HepG2 (cell line): ENCODE measurements around the gene PIF1. TPM values are rescaled to one million over a fixed set of nuclear protein-coding genes. Genes with fewer than 3 reads are reported as not detected.

Experiments
- ATAC-seq: fragments of 200-7000 bp; cut with Tn5 transposase; 3 replicates; pipeline ENCODE4 v1.9.1; 2020; ENCODE audit warnings: mild to moderate bottlenecking, moderate library complexity
- BruUV-seq: library from RNA; stranded (reverse); fragments of 400-500 nt; replicated peaks from 2 replicates; lab custom pipeline; 2021; lab: Mats Ljungman, UMichigan
- CTCF ChIA-PET: fragments of 300-600 bp; formaldehyde crosslinking; extraction: SDS; loops from one replicate; lab custom pipeline; 2021; ENCODE audit warnings: low total read pairs, inconsistent platforms, low intra/inter-chr PET ratio; lab: Yijun Ruan, JAX
- POLR2A ChIA-PET: fragments of 350-600 bp; sonication (Branson Sonifier 250); formaldehyde crosslinking; loops from one replicate; lab custom pipeline; 2020; ENCODE audit warnings: antibody characterized with exemption, inconsistent platforms; lab: Yijun Ruan, JAX
- DNase-seq: peaks from one replicate; pipeline ENCODE4 v3.0.0-alpha.2; 2015; ENCODE audit warnings: low spot score
- FAIRE-seq: peaks from 3 replicates; lab custom pipeline; 2011; peaks lifted over from hg19 to GRCh38; lab: Jason Lieb, UNC
- H2AFZ ChIP-seq: one replicate; pipeline ENCODE4 v1.6.1; 2011; ENCODE audit warnings: low read length, inconsistent platforms
- H3K27ac ChIP-seq: fragments of 300-600 bp; 3 replicates; pipeline ENCODE4 v1.8.0; 2011; ENCODE audit warnings: mixed run types, mild to moderate bottlenecking, mixed read lengths, low read length, inconsistent platforms; ENCODE audit not compliant: insufficient read depth; ENCODE audit errors: extremely low read length
- H3K27me3 ChIP-seq, 2 experiments: fragments of 200-600 bp in 1 of 2; 2 replicates in 1 of 2; 3 replicates in 1 of 2; pipeline versions ENCODE4 v1.6.0 to v1.8.0; 2011; ENCODE audit warnings: low read length in 2 of 2, mild to moderate bottlenecking in 2 of 2, moderate library complexity in 2 of 2, inconsistent platforms in 1 of 2; ENCODE audit not compliant: insufficient read depth in 2 of 2, control insufficient read depth in 1 of 2
- H3K36me3 ChIP-seq, 2 experiments: fragments of 200-600 bp in 1 of 2; replicated peaks in 1 of 2; 2 replicates in 1 of 2; 3 replicates in 1 of 2; pipeline versions ENCODE4 v1.5.1 to v1.8.0; 2011; ENCODE audit warnings: low read length in 2 of 2, inconsistent platforms in 1 of 2; ENCODE audit not compliant: insufficient read depth in 2 of 2, control insufficient read depth in 1 of 2
- H3K4me1 ChIP-seq: 2 replicates; pipeline ENCODE4 v1.5.1; 2012; ENCODE audit warnings: low read length, inconsistent platforms; ENCODE audit not compliant: insufficient read depth
- H3K4me2 ChIP-seq: 2 replicates; pipeline ENCODE4 v1.6.0; 2011; ENCODE audit warnings: low read depth, low read length, inconsistent platforms
- H3K4me3 ChIP-seq, 3 experiments: fragments of 200-600 bp in 1 of 3; sonication (generic), shearing (Covaris generic) in 1 of 3; replicated peaks in 1 of 3; 2 replicates each; pipeline ENCODE4 v1.5.1; 2011 to 2016; ENCODE audit warnings: low read length in 3 of 3, inconsistent platforms in 2 of 3, low read depth in 2 of 3, mild to moderate bottlenecking in 2 of 3, control low read depth in 1 of 3, mixed read lengths in 1 of 3; ENCODE audit not compliant: insufficient read depth in 1 of 3
- H3K79me2 ChIP-seq: one replicate; pipeline ENCODE4 v1.6.1; 2011; ENCODE audit warnings: low read length, inconsistent platforms; ENCODE audit not compliant: insufficient read depth
- H3K9ac ChIP-seq: 2 replicates; pipeline ENCODE4 v1.6.0; 2011; ENCODE audit warnings: mild to moderate bottlenecking, low read depth, low read length, inconsistent platforms; ENCODE audit not compliant: insufficient read depth
- H3K9me3 ChIP-seq: 2 replicates; pipeline ENCODE4 v1.5.1; 2012; ENCODE audit warnings: mild to moderate bottlenecking, low read length
- H4K20me1 ChIP-seq: 2 replicates; pipeline ENCODE4 v1.6.0; 2011; ENCODE audit warnings: inconsistent platforms, mild to moderate bottlenecking, low read length, moderate library complexity; ENCODE audit not compliant: insufficient read depth
- FIP1L1 ChIP-seq: fragments of 200-400 bp; formaldehyde crosslinking; IDR thresholded peaks from 2 replicates; pipeline ENCODE4 v1.6.1; 2018; ENCODE audit warnings: low read depth, mild to moderate bottlenecking, low read length, moderate library complexity, borderline replicate concordance; ENCODE audit not compliant: insufficient read depth
- GRHL1 ChIP-seq: sonication (generic); formaldehyde crosslinking; conservative IDR thresholded peaks from 2 replicates; pipeline ENCODE4 v1.8.0; 2022; ENCODE audit warnings: missing genetic modification reagents
- SAFB2 ChIP-seq: sonication (generic); formaldehyde crosslinking; IDR thresholded peaks from 2 replicates; pipeline ENCODE4 v1.5.1; 2020; ENCODE audit warnings: missing genetic modification reagents, low read depth, mild to moderate bottlenecking, borderline replicate concordance
- ZNF501 ChIP-seq: sonication (generic); formaldehyde crosslinking; IDR thresholded peaks from 2 replicates; pipeline ENCODE4 v1.5.1; 2020; ENCODE audit warnings: mild to moderate bottlenecking, moderate library complexity, missing genetic modification reagents
- WGBS: methylation state at CpG from one replicate; pipeline ENCODE4 v1.1.6; 2017; ENCODE audit warnings: low lambda C conversion rate; 5-methylcytosine and 5-hydroxymethylcytosine counted together
- in situ Hi-C: cut with HindIII; loops from 2 replicates; pipeline ENCODE4 v1.10.0; 2017; ENCODE audit warnings: low pct_unique_long_range_greater_than_20kb; ENCODE audit not compliant: extremely low pct_ligation_motif_present
- intact Hi-C: fragments of 100-400 bp; cut with micrococcal nuclease; formaldehyde crosslinking; loops from one replicate; pipeline ENCODE4 v1.10.0; 2022; ENCODE audit not compliant: unreplicated experiment
- polyA plus RNA-seq, 8 experiments: library from polyadenylated mRNA; depleted of rRNA in 3 of 8; stranded (reverse) in 7 of 8; unstranded in 1 of 8; fragments of >200 nt; fragmentation: Illumina TruSeq in 4 of 8; extraction: Trizol in 4 of 8; gene quantifications; 2 replicates each; pipeline versions ENCODE4 v1.2.1 to v1.2.3, GENCODE V29; 2011 to 2016; ENCODE audit warnings: low read depth in 4 of 8, missing spikeins in 1 of 8, mixed read lengths in 1 of 8; ENCODE audit not compliant: insufficient read depth in 1 of 8
- total RNA-seq, 5 experiments: library from RNA; depleted of rRNA; stranded (reverse); fragments of >200 nt; fragmentation: Illumina TruSeq; extraction: Trizol; gene quantifications; 2 replicates each; pipeline ENCODE4 v1.2.3, GENCODE V29; 2016; ENCODE audit warnings: low read depth in 1 of 5

PIF1 gene
- total and polyA plus RNA-seq, 2 of the 13 experiments (the other 11 are each of a cell fraction or from before 2014, with no cell fraction given), result 18.5 to 19.7 TPM

- Histone ChIP-seq H3K27ac (no peak overlapping the region), H3K36me3 (no peaks in the 10 kb centered on the region), H3K4me1 (peaks cover 61% of the 10 kb centered on the region), H3K79me2 (no peaks in the 10 kb centered on the region), H3K9me3 (no peaks in the 10 kb centered on the region), H2AFZ (no peak overlapping the region), H3K4me3 (peak overlapping the region; percentile 75 to 92 (median 89); a peak in 4 of 6 replicates), H3K27me3 (no peaks in the 10 kb centered on the region), H3K9ac (peak overlapping the region; percentile 80; the same call in 1 of the 2 replicates), H3K4me2 (peak overlapping the region; percentile 92), H4K20me1 (no peaks in the 10 kb centered on the region)
- FAIRE-seq (no peak), ATAC-seq (peak; percentile 3), DNase-seq (no peak)
- ChIA-PET CTCF (no interaction called here), POLR2A (interaction anchor here (1.0 kb wide), 1 partner anchor 14 kb away, joined by 3 read pairs; no protein-coding TSS in a partner anchor)
- TF ChIP-seq GRHL1, result no peak
- TF ChIP-seq FIP1L1, result no peak
- TF ChIP-seq SAFB2, result no peak
- 0 out of 2 replicates have a peak, but pooled peaks have one; percentile 12 for TF ChIP-seq ZNF501 (CRISPR knock-in tag)
- intact Hi-C loops, result no loop called here
- no TSS peak for BruUV-seq
- in situ Hi-C loops, result no loop called here
- 34% methylated on average over 7 of the region's 7 CpGs for WGBS
These were observed 17.6 kb upstream of the PIF1 start for GRCh38 chr15:64842986-64843561.
